ENCODE measurements around the gene KRT31.

- TF ChIP-seq CTCF (IDR thresholded peaks at IDR 0.05) = no peak
- no peak for TF ChIP-seq ZFX (IDR thresholded peaks at IDR 0.05; ENCODE audit: borderline replicate concordance)
Observed at GRCh38 chr17:41377546-41377945, 19.9 kb downstream of the KRT31 start.
